Right renal pelvis (tissue), 4 donors: ENCODE measurements around the gene ITIH3. TPM values are rescaled to one million over a fixed set of nuclear protein-coding genes. Genes with fewer than 3 reads are reported as not detected.

Experiments
- polyA plus RNA-seq, 4 donors: library from polyadenylated mRNA; unstranded; fragments of 120-200 nt; gene quantifications; one replicate each; pipeline ENCODE4 v1.2.1, GENCODE V29; 2013; ENCODE audit not compliant: insufficient read length in 4 of 4

The ITIH3 gene
- polyA plus RNA-seq, 4 donors: 4.8 to 6.0 (median 5.6) TPM

Other genes with a start within 250 kb of the ITIH3 start
- 10 to 100 TPM; 55.6 to 67.0 (median 64.2) TPM for gene PBRM1, start 108.9 kb upstream of the ITIH3 start, polyA plus RNA-seq
- gene GNL3, start 108.8 kb upstream of the ITIH3 start, polyA plus RNA-seq: 100 to 1,000 TPM in 2 of 4 donors, 10 to 100 TPM in 2; 84.9 to 105 (median 100) TPM
- 100 to 1,000 TPM; 122 to 141 (median 138) TPM for gene GLT8D1, start 89.0 kb upstream of the ITIH3 start, polyA plus RNA-seq
- gene SPCS1, start 88.7 kb upstream of the ITIH3 start, polyA plus RNA-seq: 100 to 1,000 TPM; 166 to 185 (median 175) TPM
- 10 to 100 TPM; 23.0 to 27.6 (median 25.6) TPM for gene NEK4, start 23.9 kb upstream of the ITIH3 start, polyA plus RNA-seq
- under 1 TPM in 3 of 4 donors, not detected in 1; 0.05 to 0.56 (median 0.22) TPM for gene ITIH1, start 17.2 kb upstream of the ITIH3 start, polyA plus RNA-seq
- 1 to 10 TPM; 5.2 to 7.3 (median 6.9) TPM for gene ITIH4, start 35.9 kb downstream of the ITIH3 start, polyA plus RNA-seq
- 1 to 10 TPM in 1 of 4 donors, under 1 TPM in 2, not detected in 1; 0.60 to 1.0 (median 0.62) TPM for gene MUSTN1, start 40.2 kb downstream of the ITIH3 start, polyA plus RNA-seq
- 10 to 100 TPM; 13.4 to 15.8 (median 14.5) TPM for gene STIMATE, start 102.8 kb downstream of the ITIH3 start, polyA plus RNA-seq